Neural progenitor cell (in vitro differentiated cells): ENCODE results near the gene TIMM9. TPM values are rescaled to one million over a fixed set of nuclear protein-coding genes. Genes with fewer than 3 reads are reported as not detected.
"Not testable (repeated sequence)": the region's sequence is repeated elsewhere in the genome, so short reads cannot be mapped to it uniquely, and the experiment has no call there.

Source experiments
- DNase-seq: peaks from one replicate; pipeline ENCODE4 v3.0.0-alpha.2; 2016; ENCODE audit warnings: low spot score
- H2AFZ ChIP-seq: fragments of 200-600 bp; sonication (generic); replicated peaks from 2 replicates; pipeline ENCODE4 v1.6.1; 2016; ENCODE audit warnings: antibody characterized with exemption
- H3F3A ChIP-seq: fragments of 200-600 bp; sonication (generic); 2 replicates; pipeline ENCODE4 v1.6.1; 2016; ENCODE audit warnings: antibody characterized with exemption, low read depth
- H3K27ac ChIP-seq: fragments of 200-600 bp; sonication (generic); 2 replicates; pipeline ENCODE4 v1.5.1; 2016; ENCODE audit warnings: mild to moderate bottlenecking
- H3K27me3 ChIP-seq: fragments of 200-600 bp; sonication (generic); 2 replicates; pipeline ENCODE4 v1.6.1; 2016; ENCODE audit warnings: mild to moderate bottlenecking, moderate library complexity
- H3K36me3 ChIP-seq: fragments of 200-600 bp; sonication (generic); 2 replicates; pipeline ENCODE4 v1.5.1; 2016
- H3K4me1 ChIP-seq: fragments of 200-600 bp; sonication (generic); 2 replicates; pipeline ENCODE4 v1.6.1; 2016; ENCODE audit warnings: mixed run types
- H3K4me2 ChIP-seq: fragments of 200-600 bp; sonication (generic); 2 replicates; pipeline ENCODE4 v1.6.1; 2016
- H3K4me3 ChIP-seq: fragments of 200-600 bp; sonication (generic); 2 replicates; pipeline ENCODE4 v1.5.1; 2016
- H3K79me2 ChIP-seq: fragments of 200-600 bp; sonication (generic); 2 replicates; pipeline ENCODE4 v1.6.1; 2016; ENCODE audit warnings: low read depth
- H3K9ac ChIP-seq: fragments of 200-600 bp; sonication (generic); 2 replicates; pipeline ENCODE4 v1.6.1; 2016
- H3K9me3 ChIP-seq: fragments of 200-600 bp; sonication (generic); 2 replicates; pipeline ENCODE4 v1.5.1; 2016; ENCODE audit warnings: low read depth
- H4K20me1 ChIP-seq: fragments of 200-600 bp; sonication (generic); 2 replicates; pipeline ENCODE4 v1.6.1; 2016; ENCODE audit warnings: low read depth
- H3K27ac Mint-ChIP-seq: 3 replicates; pipeline ENCODE4 v1.8.0; 2021; ENCODE audit warnings: mixed read lengths
- H3K27me3 Mint-ChIP-seq: 2 replicates; pipeline ENCODE4 v1.8.0; 2022; ENCODE audit warnings: low read depth, mild to moderate bottlenecking, inconsistent platforms, moderate library complexity, mixed read lengths; ENCODE audit not compliant: insufficient read depth
- H3K36me3 Mint-ChIP-seq: 3 replicates; pipeline ENCODE4 v1.8.0; 2021; ENCODE audit warnings: mixed read lengths
- H3K4me1 Mint-ChIP-seq: 3 replicates; pipeline ENCODE4 v1.8.0; 2021; ENCODE audit warnings: mixed read lengths
- H3K4me3 Mint-ChIP-seq: 3 replicates; pipeline ENCODE4 v1.8.0; 2021; ENCODE audit warnings: mild to moderate bottlenecking, moderate library complexity, mixed read lengths
- H3K9me3 Mint-ChIP-seq: 3 replicates; pipeline ENCODE4 v1.8.0; 2020; ENCODE audit warnings: mixed read lengths
- EZH2phosphoT487 ChIP-seq: fragments of 200-600 bp; sonication (generic); IDR thresholded peaks from 2 replicates; pipeline ENCODE4 v1.6.1; 2017; ENCODE audit warnings: antibody characterized with exemption
- small RNA-seq: library from RNA; depleted of rRNA; stranded (forward); fragments of <200 nt; gene quantifications from one replicate; pipeline ENCODE3, GENCODE V24; 2015
- total RNA-seq: library from RNA; depleted of rRNA; stranded (reverse); fragments of >200 nt; gene quantifications from 2 replicates; pipeline ENCODE4 v1.2.3, GENCODE V29; 2015; ENCODE audit warnings: low replicate concordance
- TF ChIP-seq, protein P1 (sequence below): fragments of 200-600 bp; sonication (generic); IDR thresholded peaks from 2 replicates; pipeline ENCODE4 v1.5.1; 2017; ENCODE audit warnings: antibody characterized with exemption, mild to moderate bottlenecking

The TIMM9 gene
- total RNA-seq, 1 donor from 2014 or later: 97.2 TPM

DNA sequence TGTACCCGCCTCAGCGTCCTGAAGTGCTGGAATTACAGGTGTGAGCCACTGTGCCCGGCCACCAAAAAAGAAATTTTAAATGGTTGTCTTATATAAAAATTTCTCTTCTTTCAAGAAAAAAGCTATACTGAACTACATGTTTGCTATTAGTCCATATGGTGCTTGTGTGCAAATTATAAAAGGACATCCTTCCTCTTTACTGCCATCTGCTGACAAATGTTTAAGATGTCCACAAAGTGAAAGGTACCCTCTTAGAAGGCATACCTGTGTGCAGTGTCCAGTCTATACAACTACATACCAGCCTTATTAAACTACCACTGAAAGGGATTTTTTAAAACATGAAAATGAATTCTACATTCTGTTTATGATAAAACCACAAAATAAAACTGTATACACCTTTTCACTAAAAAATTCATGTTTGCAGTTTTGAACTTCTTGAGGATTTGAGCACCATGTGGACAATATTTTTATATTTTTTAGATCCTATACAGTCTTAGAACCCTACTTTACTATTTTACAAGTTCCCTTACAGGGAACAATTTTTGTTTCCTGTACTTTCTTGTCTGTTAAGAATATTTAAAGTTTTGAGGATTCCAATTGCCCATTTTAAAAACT, 64.4 kb downstream of the TIMM9 start:
- H3K9ac ChIP-seq: no peak overlapping the region
- Mint-ChIP-seq H3K36me3 (peaks cover 24% of the 10 kb centered on the region), H3K27ac (no peak overlapping the region), H3K4me1 (no peaks in the 10 kb centered on the region), H3K27me3 (no peaks in the 10 kb centered on the region), H3K4me3 (no peak overlapping the region), H3K9me3 (no peaks in the 10 kb centered on the region)
- H3K27ac ChIP-seq: no peak overlapping the region
- H3F3A ChIP-seq: no peaks in the 10 kb centered on the region
- no peaks in the 10 kb centered on the region for H3K9me3 ChIP-seq
- H3K36me3 ChIP-seq: peaks cover 38% of the 10 kb centered on the region
- no peak overlapping the region for H3K4me3 ChIP-seq
- no peaks in the 10 kb centered on the region for H4K20me1 ChIP-seq
- H3K79me2 ChIP-seq: no peaks in the 10 kb centered on the region
- no peaks in the 10 kb centered on the region for H3K4me1 ChIP-seq
- no peaks in the 10 kb centered on the region for H3K27me3 ChIP-seq
- DNase-seq: peak; percentile 15
- TF ChIP-seq, protein P1, sequence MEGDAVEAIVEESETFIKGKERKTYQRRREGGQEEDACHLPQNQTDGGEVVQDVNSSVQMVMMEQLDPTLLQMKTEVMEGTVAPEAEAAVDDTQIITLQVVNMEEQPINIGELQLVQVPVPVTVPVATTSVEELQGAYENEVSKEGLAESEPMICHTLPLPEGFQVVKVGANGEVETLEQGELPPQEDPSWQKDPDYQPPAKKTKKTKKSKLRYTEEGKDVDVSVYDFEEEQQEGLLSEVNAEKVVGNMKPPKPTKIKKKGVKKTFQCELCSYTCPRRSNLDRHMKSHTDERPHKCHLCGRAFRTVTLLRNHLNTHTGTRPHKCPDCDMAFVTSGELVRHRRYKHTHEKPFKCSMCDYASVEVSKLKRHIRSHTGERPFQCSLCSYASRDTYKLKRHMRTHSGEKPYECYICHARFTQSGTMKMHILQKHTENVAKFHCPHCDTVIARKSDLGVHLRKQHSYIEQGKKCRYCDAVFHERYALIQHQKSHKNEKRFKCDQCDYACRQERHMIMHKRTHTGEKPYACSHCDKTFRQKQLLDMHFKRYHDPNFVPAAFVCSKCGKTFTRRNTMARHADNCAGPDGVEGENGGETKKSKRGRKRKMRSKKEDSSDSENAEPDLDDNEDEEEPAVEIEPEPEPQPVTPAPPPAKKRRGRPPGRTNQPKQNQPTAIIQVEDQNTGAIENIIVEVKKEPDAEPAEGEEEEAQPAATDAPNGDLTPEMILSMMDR: peak; percentile 49
- no peak for TF ChIP-seq EZH2phosphoT487
- no peak overlapping the region for H3K4me2 ChIP-seq
- no peak overlapping the region for H2AFZ ChIP-seq

GRCh38 chr14:58362272-58362671, 65.1 kb downstream of the TIMM9 start:
- not testable (repeated sequence) for H2AFZ ChIP-seq, H3K4me1 Mint-ChIP-seq, H3K27me3 Mint-ChIP-seq, H3K27ac ChIP-seq, H3K9me3 ChIP-seq, H3K9me3 Mint-ChIP-seq, H3K79me2 ChIP-seq, H3K27me3 ChIP-seq, H3F3A ChIP-seq, H4K20me1 ChIP-seq, H3K9ac ChIP-seq, H3K4me1 ChIP-seq, H3K27ac Mint-ChIP-seq, H3K4me3 ChIP-seq, H3K4me2 ChIP-seq, DNase-seq, H3K4me3 Mint-ChIP-seq
- H3K36me3 Mint-ChIP-seq: peaks cover 24% of the 10 kb centered on the region
- H3K36me3 ChIP-seq: peaks cover 38% of the 10 kb centered on the region

Small RNA genes lying within 50 kb of the gene (small RNA-seq; reads per million reads assigned to genes)
- not detected for gene HSBP1P1
- not detected for gene RF00019

Other genes starting within 250 kb of the TIMM9 start
- 59.2 and 119 TPM in 2 replicates for gene ACTR10, start 227.4 kb downstream of the TIMM9 start, total RNA-seq
- gene PSMA3, start 182.7 kb downstream of the TIMM9 start, total RNA-seq: 192 and 268 TPM in 2 replicates
- gene ARID4A, start 129.0 kb downstream of the TIMM9 start, total RNA-seq: 12.6 and 24.1 TPM in 2 replicates
- not detected in 2 replicates for gene TOMM20L, start 31.6 kb downstream of the TIMM9 start, total RNA-seq
- gene KIAA0586, start 188 bp upstream of the TIMM9 start, total RNA-seq: 55.9 and 79.4 TPM in 2 replicates
- 3.3 and 3.4 TPM in 2 replicates for gene DACT1, start 210.4 kb upstream of the TIMM9 start, total RNA-seq